HL-60 (cell line): Measurements from ENCODE around the gene IFIT1B.

Experiments
- DNase-seq, 2 experiments: peaks; one replicate each; pipeline ENCODE4 v3.0.0-alpha.2; 2010 to 2020; ENCODE audit warnings: low read depth in 1 of 2, low spot score in 1 of 2
- H3K27ac ChIP-seq: fragments of 250-450 bp; sonication (Bioruptor Pico); replicated peaks from 2 replicates; pipeline ENCODE4 v1.5.1; 2020; ENCODE audit warnings: mild to moderate bottlenecking, moderate library complexity
- H3K27me3 ChIP-seq: fragments of 250-450 bp; sonication (Bioruptor Pico); 2 replicates; pipeline ENCODE4 v1.5.1; 2021; ENCODE audit warnings: mild to moderate bottlenecking, moderate library complexity; ENCODE audit not compliant: insufficient read depth, poor library complexity, severe bottlenecking
- H3K4me3 ChIP-seq: replicated peaks from 2 replicates; pipeline ENCODE4 v1.5.1; 2011; ENCODE audit warnings: mild to moderate bottlenecking, control low read depth, low read length; ENCODE audit not compliant: insufficient read depth
- GABPA ChIP-seq: IDR thresholded peaks from 2 replicates; pipeline ENCODE4 v1.6.1; 2012; ENCODE audit warnings: low read depth
- POLR2AphosphoS5 ChIP-seq: IDR thresholded peaks from 2 replicates; pipeline ENCODE4 v1.6.1; 2012; ENCODE audit warnings: low read depth
- SPI1 ChIP-seq: IDR thresholded peaks from 2 replicates; pipeline ENCODE4 v1.6.1; 2012; ENCODE audit warnings: low read depth, mild to moderate bottlenecking, borderline replicate concordance
- TF ChIP-seq, protein P1 (sequence below): IDR thresholded peaks from 2 replicates; pipeline ENCODE4 v1.6.1; 2012; ENCODE audit warnings: low read depth; ENCODE audit not compliant: insufficient replicate concordance
- TF ChIP-seq, protein P2 (sequence below): IDR thresholded peaks from one replicate; pipeline ENCODE4 v1.5.1; 2011; ENCODE audit warnings: low read length, control low read depth, inconsistent platforms; ENCODE audit not compliant: insufficient read depth

Gene IFIT1B

DNA sequence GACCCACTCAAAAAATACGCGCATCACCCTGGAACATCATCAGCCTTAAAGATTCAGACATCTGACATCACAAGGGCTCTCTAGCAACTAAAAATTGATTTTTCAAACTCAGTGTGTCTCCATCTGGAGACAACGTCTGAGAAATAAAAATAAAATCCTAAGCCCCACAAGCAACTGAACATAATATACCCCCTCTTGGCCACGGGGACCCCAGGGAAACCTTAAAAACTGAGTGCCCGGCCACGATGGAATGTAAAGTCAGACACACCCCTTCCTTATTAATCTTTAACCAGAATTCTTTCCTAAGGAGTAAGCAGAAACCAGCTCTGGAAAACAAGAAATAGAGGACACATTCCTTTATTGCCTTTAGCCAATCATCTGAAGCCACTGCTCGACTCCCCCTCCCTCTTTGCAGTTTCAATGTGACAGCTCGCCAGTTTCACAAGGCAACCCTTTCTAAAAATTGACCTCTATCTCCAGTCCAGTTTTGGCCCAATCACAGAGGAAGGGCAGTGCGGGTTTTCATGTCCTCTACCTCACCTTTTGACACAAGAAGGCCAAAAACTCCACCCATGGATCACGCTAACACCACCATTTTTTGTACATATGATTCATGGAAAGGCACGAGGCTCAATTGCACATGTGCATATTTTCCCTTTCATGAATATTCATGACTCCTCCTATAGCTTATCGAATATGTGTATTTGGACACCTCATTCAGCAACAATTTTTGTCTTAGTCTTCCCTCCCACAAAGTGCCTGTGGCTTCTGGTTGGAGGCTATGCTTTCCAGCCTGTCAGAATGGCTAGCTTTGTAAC lies 25.9 kb upstream of the IFIT1B start:
- Histone ChIP-seq H3K27ac (no peak overlapping the region), H3K27me3 (no peaks in the 10 kb centered on the region), H3K4me3 (no peak overlapping the region)
- TF ChIP-seq, protein P1, sequence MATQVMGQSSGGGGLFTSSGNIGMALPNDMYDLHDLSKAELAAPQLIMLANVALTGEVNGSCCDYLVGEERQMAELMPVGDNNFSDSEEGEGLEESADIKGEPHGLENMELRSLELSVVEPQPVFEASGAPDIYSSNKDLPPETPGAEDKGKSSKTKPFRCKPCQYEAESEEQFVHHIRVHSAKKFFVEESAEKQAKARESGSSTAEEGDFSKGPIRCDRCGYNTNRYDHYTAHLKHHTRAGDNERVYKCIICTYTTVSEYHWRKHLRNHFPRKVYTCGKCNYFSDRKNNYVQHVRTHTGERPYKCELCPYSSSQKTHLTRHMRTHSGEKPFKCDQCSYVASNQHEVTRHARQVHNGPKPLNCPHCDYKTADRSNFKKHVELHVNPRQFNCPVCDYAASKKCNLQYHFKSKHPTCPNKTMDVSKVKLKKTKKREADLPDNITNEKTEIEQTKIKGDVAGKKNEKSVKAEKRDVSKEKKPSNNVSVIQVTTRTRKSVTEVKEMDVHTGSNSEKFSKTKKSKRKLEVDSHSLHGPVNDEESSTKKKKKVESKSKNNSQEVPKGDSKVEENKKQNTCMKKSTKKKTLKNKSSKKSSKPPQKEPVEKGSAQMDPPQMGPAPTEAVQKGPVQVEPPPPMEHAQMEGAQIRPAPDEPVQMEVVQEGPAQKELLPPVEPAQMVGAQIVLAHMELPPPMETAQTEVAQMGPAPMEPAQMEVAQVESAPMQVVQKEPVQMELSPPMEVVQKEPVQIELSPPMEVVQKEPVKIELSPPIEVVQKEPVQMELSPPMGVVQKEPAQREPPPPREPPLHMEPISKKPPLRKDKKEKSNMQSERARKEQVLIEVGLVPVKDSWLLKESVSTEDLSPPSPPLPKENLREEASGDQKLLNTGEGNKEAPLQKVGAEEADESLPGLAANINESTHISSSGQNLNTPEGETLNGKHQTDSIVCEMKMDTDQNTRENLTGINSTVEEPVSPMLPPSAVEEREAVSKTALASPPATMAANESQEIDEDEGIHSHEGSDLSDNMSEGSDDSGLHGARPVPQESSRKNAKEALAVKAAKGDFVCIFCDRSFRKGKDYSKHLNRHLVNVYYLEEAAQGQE, result no peak
- TF ChIP-seq POLR2AphosphoS5 (no peak), SPI1 (no peak), GABPA (no peak)
- TF ChIP-seq, protein P2, sequence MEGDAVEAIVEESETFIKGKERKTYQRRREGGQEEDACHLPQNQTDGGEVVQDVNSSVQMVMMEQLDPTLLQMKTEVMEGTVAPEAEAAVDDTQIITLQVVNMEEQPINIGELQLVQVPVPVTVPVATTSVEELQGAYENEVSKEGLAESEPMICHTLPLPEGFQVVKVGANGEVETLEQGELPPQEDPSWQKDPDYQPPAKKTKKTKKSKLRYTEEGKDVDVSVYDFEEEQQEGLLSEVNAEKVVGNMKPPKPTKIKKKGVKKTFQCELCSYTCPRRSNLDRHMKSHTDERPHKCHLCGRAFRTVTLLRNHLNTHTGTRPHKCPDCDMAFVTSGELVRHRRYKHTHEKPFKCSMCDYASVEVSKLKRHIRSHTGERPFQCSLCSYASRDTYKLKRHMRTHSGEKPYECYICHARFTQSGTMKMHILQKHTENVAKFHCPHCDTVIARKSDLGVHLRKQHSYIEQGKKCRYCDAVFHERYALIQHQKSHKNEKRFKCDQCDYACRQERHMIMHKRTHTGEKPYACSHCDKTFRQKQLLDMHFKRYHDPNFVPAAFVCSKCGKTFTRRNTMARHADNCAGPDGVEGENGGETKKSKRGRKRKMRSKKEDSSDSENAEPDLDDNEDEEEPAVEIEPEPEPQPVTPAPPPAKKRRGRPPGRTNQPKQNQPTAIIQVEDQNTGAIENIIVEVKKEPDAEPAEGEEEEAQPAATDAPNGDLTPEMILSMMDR, result no peak
- DNase-seq, result no peak

DNA sequence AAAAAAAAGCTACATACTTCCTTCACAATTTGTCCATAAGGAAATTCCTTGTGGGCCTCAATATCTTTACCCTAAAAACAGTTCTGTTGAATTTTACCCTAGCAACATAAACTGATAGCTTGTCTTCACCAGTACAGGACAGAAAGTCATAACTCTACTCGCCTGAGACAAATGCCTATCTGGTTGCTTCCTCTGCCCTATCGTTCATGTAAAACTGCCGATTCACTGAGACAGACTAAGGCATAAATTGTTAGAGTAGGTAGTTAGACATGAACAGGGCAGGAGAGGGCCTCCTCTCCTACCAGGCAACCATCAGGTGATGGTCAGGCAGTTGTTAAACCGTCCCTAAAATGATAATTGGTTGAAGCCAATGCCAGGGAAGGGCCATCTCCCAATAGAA lies 25.1 kb upstream of the IFIT1B start:
- Histone ChIP-seq H3K27me3 (no peaks in the 10 kb centered on the region), H3K4me3 (no peak overlapping the region), H3K27ac (no peak overlapping the region)
- TF ChIP-seq, protein P1, result no peak
- no peak for TF ChIP-seq POLR2AphosphoS5
- TF ChIP-seq, protein P2, result no peak
- no peak for TF ChIP-seq GABPA
- TF ChIP-seq SPI1, result no peak
- no peak for DNase-seq

DNA sequence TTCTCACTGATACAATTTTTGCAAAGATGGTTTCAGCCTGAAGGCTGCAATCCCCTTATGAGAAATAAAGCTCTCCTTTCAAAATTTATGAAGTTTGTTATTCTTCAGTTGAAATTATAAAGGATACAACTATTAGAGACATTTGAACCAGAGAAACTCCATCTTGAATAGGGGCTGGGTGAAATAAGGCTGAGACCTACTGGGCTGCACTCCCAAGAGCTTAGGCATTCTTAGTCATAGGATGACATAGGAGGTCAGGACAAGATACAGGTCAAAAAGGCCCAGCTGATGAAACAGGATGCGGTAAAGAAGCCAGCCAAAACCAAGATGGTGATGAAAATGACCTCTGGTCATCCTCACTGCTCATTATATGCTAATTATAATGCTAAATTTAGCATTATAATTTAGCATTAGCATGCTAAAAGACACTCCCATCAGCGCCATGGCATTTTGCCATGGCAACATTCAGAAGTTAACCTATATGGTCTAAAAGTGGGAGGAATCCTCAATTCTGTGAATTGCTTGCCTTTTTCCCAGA lies 22.4 kb upstream of the IFIT1B start:
- Histone ChIP-seq H3K27ac (no peak overlapping the region), H3K27me3 (no peaks in the 10 kb centered on the region), H3K4me3 (no peak overlapping the region)
- DNase-seq, result no peak
- TF ChIP-seq SPI1 (no peak), POLR2AphosphoS5 (no peak), GABPA (no peak)
- TF ChIP-seq, protein P2, result no peak
- TF ChIP-seq, protein P1, result no peak
